ENCODE results near the gene PRDX2.

Gene PRDX2

DNA sequence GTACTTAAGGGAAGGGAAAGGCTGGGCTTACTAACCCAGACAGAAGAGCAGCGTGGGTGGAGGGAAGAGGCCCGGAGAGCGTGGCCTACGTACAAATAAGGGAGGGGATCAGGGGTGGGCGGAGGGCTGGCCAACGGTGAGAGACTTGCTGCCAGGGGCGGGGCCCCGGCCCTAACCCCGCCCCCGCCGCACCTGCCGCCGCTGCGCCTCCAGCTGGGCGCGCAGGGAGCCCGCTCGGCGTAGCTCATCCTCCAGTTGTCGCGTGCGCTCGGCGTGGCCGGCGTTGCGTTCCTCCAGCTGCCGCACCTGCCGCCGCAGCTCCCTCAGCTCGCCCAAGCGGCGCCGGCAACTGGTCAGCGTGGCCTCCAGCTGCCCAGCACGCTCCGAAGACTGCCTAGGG, 31.9 kb downstream of the PRDX2 start:
- TF ChIP-seq, protein P1, sequence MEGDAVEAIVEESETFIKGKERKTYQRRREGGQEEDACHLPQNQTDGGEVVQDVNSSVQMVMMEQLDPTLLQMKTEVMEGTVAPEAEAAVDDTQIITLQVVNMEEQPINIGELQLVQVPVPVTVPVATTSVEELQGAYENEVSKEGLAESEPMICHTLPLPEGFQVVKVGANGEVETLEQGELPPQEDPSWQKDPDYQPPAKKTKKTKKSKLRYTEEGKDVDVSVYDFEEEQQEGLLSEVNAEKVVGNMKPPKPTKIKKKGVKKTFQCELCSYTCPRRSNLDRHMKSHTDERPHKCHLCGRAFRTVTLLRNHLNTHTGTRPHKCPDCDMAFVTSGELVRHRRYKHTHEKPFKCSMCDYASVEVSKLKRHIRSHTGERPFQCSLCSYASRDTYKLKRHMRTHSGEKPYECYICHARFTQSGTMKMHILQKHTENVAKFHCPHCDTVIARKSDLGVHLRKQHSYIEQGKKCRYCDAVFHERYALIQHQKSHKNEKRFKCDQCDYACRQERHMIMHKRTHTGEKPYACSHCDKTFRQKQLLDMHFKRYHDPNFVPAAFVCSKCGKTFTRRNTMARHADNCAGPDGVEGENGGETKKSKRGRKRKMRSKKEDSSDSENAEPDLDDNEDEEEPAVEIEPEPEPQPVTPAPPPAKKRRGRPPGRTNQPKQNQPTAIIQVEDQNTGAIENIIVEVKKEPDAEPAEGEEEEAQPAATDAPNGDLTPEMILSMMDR (IDR thresholded peaks at IDR 0.05; ENCODE audit: extremely low read depth, missing control alignments): peak; percentile 0
- peak; percentile 90 for DNase-seq (ENCODE audit: low spot score)

DNA sequence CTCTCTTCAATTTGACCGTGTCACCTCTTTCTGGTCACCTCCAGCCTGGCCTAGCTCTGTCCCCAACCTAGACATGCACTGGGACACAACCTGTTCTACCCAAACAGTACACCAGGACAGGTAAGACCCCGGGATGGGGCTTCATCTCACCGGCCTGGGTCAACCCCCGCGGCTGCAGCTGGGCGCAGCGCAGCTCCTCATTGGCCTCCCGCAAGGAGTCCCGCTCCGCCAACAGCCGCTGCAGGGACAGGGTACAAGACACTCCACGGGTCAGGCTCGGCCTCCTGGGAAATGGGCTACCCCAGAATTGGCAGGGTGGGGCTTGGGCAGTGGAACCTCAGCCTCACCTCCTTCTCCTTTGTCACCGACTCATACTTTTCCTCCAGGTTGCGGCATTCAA, 33.9 kb downstream of the PRDX2 start:
- TF ChIP-seq, protein P1 (IDR thresholded peaks at IDR 0.05; ENCODE audit: extremely low read depth, missing control alignments): no peak
- DNase-seq (ENCODE audit: low spot score): no peak

DNA sequence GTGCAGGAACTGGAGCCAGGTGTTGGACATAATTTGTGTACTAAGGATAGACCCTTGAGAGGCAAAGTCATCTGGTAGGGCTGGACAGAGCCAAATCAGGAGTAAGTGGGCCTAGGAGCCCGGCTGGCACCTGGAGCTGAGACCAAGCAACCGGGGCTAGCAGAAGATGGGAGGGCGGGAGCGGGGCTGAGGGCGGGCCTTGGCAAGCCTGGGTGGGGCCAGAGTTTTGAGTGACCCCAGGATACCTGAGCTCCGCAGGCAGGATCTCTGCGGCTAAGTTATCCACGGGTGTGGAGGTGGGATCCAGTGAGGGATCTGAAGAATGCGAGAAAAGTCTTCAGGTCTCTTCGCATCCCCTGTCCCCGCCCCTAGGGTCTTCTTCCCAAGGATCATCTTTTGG, 34.5 kb downstream of the PRDX2 start:
- no peak for DNase-seq (ENCODE audit: low spot score)
- TF ChIP-seq, protein P1 (IDR thresholded peaks at IDR 0.05; ENCODE audit: extremely low read depth, missing control alignments): no peak

DNA sequence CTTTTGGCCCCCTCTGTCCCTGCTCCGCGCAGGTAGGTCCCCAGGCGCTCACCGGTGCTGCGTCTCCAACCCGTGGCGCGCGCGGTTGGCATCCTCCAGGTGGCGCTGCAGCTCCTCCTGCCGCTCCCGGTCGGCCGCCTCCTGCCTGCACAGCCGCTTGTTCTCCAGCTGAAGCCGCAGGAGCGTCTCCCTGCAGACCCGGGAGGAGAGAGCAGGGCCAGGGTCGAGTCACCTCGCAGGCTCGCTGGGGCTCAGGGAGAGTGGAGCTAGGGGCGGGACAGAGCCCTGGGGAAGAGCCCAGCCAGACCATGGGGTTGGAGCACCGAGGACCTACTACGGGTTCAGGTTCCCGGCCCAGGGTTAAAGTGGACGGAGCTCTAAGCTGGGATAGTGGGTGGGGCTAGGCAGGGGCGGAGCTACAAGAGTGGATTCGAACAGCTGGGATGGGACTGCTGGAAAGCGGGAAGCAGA, 35.5 kb downstream of the PRDX2 start:
- TF ChIP-seq, protein P1 (IDR thresholded peaks at IDR 0.05; ENCODE audit: extremely low read depth, missing control alignments): peak; percentile 94
- DNase-seq (ENCODE audit: low spot score): peak; percentile 87

DNA sequence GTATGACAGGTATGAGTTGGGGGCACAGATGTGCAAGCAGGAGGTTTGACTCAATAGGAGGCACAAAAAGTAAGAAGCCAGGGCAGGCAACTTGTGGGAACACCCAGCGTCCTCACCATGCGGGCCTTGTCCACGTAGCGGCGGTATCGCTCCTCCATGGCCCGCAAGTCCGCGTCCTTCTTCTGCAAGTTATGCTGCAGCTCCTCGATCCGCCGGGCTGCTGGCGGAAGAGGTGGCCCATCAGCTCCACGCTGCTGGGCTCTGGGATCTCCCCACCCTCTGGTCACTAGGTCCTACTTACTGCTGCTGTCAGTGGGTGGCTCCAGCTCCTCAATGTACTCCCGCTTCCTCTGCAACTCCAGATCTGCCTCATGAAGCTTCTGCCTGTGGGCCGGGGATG, 36.9 kb downstream of the PRDX2 start:
- TF ChIP-seq, protein P1 (IDR thresholded peaks at IDR 0.05; ENCODE audit: extremely low read depth, missing control alignments): no peak
- DNase-seq (ENCODE audit: low spot score): no peak

DNA sequence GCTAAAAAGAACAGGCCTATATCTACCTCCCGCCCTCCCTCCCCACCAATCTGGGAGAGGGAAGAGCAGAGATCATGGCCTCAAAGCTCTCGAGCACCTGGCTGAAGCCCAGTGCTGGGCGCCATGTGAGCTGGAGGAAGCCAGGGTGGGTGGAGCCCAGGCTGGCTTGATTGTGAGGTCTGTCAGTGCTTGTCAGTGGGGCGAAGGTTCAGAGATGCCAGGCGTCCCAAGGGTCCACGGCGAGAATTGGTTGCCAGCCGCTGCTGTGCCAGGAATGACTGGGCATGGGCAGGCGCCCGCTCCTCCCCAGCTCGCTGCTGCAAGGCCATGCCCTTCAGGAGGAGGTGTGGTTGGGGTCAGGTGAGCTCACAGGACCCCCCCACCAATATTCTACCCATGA, 38.5 kb downstream of the PRDX2 start:
- TF ChIP-seq, protein P1 (IDR thresholded peaks at IDR 0.05; ENCODE audit: extremely low read depth, missing control alignments): no peak
- DNase-seq (ENCODE audit: low spot score): no peak

DNA sequence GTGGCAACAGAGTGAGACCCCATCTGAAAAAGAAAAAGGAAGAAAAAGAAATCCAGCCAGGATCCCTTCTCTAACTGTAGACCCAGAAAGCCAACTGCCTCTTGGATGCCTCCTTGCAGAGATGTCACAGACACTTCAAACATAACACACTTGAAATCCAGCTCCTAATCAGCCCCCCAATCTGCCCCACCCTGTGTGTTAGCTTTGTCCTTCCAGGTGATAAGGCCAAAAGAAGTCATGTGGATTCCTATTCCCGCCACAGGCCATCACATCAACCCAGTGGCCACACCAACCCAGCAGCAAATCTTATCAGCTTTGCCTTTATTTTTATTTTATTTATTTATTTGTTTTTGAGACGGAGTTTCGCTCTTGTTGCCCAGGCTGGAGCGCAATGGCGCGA, 41.9 kb downstream of the PRDX2 start:
- TF ChIP-seq, protein P1 (IDR thresholded peaks at IDR 0.05; ENCODE audit: extremely low read depth, missing control alignments): no peak
- no peak for DNase-seq (ENCODE audit: low spot score)
